Activated T-cell treated with anti-CD3 and anti-CD28 coated beads for 48 hours (primary cell): ENCODE measurements around the gene SHD.
"Not testable (repeated sequence)": the region's sequence is repeated elsewhere in the genome, so short reads cannot be mapped to it uniquely, and the experiment has no call there.

ENCODE experiments used
- DNase-seq: peaks from one replicate; pipeline ENCODE4 v3.0.0-alpha.2; 2020; ENCODE audit warnings: low read depth

Gene SHD

DNA sequence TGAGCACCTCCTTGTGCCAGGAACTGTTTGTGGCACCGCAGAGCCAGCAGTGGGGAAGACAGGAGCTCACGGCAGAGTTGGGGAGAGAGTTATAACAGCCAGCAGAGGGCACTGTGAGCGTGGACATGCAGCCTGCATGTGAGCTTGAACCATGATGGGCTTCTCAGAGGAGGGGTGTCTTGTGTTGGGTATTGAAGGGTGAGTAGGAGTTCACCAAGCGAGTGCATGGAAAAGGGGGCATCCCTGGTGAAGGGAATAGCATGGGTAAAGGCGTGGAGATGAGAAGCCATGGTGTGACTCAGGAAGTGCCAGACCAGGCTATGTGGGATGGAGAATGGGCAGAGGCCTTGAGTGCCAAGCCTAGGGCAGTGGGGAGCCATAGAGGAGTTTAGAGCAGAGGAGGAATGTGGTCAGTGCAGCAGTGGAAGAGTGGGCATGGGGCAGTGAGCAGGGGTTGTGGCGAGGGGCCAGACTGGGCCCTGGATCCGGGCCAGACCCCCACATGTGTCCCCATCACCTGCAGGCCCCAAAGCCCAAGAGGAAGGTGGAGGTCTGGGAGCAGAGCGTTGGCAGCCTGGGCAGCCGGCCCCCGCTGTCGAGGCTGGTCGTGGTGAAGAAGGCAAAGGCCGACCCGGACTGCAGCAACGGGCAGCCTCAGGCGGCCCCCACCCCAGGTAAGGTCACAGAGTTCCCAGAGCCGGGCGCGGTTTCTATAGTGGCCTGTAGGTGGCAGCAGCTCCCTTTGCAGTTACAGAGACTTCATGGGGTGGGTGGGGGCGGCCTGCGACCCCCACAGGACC lies 11.8 kb upstream of the SHD start:
- DNase-seq, result peak; percentile 50

DNA sequence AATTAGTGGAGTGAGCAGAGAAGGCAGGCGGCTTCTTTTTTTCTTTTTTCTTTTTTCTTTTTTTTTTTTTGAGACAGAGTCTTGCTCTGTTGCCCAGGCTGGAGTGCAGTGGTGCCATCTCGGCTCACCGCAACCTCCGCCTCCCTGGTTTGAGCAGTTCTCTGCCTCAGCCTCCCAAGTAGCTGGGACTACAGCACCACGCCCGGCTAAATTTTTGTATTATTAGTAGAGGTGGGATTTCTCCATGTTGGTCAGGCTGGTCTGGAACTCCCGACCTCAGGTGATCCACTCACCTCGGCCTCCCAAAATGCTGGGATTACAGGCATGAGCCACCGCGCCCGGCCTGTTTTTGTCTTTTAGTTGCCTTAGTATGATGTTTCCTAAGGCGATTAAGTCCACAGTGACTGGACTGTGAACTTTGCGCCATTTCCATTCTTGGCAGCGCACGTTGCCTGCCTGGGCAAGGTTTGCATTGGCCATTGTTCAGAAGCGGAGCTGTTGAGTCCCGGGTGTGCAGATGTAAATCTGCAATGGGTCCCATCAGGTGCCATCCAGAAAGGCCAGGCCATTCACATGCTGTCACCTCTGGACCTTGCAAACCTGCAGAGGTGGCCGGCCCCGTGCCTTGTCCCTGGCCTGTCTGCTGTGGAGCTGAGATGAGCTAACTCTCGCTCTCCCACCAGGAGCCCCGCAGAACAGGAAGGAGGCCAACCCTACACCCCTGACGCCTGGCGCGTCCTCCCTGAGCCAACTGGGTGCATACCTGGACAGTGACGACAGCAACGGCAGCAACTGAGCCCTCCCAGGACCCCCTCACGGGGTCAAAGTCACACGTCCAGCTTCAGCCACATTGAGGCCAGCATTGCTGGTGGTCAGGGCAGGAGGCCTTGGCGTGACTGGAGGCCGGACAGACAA lies 10.9 kb upstream of the SHD start:
- no peak for DNase-seq

GRCh38 chr19:4268816-4269430 lies 10.1 kb upstream of the SHD start:
- no peak for DNase-seq

DNA sequence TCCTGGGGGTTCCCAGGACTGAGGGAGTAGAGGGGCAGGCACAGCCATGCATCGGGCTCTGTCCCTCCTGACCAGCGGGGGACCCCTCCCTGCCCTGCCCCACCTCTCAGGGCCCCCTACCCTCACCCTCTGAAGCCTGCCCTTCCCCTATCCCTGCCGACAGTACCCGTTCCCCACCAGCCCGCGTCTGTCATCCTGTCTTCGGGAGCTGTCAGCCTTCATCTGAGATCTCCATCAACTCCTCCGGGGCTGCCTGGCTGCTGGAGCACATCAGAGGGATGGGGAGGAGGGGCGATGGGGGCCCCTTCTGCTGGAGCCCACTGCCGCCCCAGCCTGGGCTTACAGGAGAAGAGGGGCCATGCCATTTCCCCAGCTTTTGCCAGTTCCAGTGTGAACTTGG lies 6.2 kb upstream of the SHD start:
- no peak for DNase-seq

DNA sequence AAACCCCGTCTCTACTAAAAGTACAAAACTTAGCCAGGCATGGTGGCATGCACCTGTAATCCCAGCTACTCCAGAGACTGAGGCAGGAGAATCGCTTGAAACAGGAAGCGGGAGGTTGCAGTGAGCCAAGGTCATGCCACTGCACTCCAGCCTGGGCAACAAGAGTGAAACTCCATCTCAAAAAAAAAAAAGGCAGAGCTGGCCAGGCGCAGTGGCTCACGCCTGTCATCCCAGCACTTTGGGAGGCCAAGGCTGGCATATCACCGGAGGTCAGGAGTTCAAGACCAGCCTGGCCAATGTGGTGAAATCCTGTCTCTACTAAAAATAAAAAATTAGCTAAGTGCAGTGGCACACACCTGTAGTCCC lies 4.8 kb upstream of the SHD start:
- DNase-seq, result not testable (repeated sequence)

DNA sequence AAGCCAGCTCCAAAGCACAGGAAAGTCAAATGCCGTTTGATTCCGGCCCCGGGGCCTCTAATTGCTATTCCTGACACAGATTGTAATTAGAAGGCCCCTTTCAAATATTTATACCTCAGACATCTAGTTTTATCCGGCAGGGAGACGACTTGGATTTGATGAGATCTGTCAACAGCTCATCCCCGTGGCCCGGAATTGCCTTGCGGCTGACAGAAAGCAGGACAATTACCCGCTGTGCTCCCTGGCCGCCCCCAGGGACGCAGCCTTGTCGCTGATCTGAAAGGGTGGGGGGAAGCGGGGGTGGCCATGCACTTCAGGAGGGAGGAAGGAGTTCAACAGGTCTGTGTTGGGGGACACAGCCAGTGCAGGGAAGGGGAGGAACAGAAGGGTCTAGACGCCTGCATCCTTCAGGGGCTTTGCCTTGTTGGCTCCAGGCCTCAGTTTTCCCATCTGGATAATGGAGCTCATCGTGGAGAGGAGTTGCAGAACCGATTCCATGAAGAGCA lies 1.8 kb upstream of the SHD start:
- no peak for DNase-seq

DNA sequence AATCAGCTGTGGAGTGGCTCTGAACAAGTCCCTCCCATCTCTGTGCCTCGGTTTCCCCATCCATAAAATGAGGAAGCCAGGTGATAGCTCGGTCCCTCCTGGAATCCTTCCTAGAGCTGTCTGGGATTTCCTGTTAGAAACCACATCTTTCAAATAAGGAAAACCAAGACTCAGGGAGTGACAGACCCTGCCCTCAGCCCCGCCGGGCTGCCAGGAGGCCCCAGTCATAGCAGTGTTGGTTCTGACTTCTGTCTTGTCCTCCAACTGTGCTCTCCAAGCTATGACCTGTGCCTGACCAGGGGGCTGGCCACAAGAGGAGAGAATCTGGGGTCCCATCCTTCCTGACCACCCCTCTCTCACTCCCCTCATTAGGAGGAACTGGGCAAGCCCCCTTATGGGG lies 1.1 kb upstream of the SHD start:
- no peak for DNase-seq

GRCh38 chr19:4279267-4279529 lies 132 bp downstream of the SHD start:
- DNase-seq, result no peak

DNA sequence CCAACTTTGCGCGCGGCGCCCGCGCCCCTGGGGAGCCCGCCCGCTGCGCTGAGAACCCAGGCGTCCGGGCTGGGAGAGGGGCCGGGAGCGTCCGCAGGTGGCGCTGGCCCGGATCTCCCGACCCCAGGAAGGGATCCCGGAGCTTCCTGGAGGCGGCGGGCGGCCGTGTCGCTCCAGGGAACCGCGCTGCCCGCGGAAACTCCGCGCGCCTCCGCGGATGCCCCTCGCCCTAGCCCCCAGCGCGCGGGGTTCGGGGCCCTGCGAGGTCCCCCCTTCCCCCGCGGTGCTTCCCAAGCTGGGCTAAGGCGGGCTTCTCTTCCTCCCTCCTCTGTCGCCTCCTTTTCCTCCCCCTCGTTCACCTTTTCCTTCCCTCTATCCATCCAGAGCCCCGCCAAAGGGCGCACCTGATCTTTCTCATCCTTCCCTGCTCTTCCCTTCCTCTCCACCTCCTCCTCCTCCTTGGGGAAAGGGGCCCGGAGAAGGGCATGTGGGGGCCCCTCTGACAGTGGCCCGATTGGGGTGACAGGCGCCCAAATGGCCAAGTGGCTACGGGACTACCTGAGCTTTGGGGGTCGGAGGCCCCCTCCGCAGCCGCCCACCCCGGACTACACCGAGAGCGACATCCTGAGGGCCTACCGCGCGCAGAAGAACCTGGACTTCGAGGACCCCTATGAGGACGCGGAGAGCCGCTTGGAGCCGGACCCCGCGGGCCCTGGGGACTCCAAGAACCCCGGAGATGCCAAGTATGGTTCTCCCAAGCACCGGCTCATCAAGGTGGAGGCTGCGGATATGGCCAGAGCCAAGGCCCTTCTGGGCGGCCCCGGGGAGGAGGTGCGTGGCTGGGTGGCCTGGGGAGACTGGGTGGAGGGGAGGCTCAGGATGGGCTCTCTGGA lies 710 bp downstream of the SHD start:
- DNase-seq, result no peak

DNA sequence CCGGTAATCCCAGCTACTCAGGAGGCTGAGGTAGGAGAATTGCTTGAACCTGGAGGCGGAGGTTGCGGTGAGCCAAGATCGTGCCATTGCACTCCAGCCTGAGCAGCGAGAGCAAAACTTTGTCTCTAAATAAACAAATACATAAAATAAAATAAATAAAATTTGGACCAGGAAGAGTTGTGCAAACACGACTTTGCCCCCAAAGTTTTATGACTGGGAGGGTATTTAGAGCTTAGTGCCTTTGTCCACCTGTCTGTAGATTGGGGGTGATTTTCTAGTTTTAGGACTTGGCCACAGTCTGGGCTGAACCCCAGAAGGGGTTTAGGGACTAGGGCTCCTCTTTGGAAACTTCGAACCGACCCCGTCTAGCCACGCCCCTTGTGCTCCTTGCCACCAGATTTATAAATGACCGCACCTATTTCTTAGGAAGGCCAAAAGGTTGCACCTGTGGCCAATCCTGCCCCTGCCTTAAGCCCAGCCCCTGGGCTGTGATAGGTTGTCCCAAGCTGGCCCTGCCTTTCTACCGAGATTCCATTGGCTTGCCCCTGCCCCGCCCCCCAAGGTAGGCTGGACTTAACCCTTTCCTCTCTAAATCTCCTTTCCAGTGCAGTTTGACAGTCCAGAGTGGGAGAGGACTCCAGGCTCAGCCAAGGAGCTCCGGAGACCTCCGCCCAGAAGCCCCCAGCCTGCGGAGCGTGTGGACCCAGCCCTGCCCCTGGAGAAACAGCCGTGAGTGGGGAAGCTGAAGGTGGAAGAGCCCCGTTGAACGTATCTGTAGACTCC lies 5.3 kb downstream of the SHD start:
- no peak for DNase-seq

- DNase-seq, result no peak
These were observed 5.9 kb downstream of the SHD start for GRCh38 chr19:4284974-4285373.

DNA sequence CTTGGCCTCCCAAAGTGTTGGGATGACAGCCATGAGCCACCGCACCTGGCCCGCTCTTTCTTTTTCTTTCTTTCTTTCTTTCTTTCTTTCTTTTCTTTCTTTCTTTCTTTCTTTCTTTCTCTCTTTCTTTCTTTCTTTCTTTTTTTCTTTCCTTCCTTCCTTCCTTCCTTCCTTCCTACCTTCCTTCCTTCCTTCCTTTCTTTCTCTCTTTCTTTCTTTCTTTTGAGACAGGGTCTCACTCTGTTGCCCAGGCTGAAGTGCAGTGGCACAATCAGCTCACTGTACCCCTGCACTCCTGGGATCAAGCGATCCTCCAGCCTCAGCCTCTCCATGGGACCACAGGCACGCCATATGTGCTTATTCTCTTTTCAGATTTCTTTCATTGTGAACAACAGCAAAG lies 7.1 kb downstream of the SHD start:
- DNase-seq, result not testable (repeated sequence)

- DNase-seq, result no peak
These were observed 9.2 kb downstream of the SHD start for GRCh38 chr19:4288091-4288777.

- DNase-seq, result no peak
These were observed 12.2 kb downstream of the SHD start for GRCh38 chr19:4291184-4291732.

DNA sequence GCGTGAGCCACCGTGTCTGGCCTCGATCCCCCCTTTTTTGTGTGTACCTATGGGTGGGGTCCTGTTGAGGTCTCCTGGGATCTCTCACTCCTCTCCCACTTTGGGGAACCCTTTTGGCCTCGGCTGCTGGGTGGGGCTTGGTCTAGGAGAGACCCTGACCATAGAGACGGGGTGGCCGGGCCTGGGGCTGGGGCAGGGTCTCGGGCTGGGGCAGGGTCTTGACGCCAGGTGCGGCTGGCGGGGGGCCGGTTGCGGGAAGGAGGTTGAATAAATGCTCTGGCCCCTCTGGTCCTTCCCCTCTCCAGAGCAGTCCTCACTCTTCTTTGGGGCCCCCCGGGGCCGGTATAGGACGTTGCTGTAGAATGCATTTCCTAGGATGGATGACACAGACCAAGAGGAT lies 13.4 kb downstream of the SHD start:
- no peak for DNase-seq

DNA sequence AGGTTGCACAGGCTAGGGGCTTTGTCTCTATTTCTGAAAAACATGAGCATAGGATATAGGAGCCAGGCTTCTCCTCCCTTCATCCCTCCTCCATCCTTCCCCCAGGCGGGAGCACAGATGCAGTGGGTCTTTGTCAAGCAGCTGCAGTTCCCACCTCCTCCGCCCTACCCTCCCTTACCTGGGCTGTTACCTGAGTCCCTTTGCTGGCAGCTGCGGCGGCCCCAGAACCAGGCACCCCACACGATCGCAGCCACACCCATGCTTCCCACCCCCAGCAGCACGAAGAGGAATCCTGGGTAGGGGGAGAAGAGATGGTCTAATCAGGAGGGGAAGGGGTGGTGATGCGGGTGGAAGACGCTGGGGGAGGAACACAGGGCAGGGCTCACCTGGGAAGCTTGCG lies 15.3 kb downstream of the SHD start:
- DNase-seq, result no peak

DNA sequence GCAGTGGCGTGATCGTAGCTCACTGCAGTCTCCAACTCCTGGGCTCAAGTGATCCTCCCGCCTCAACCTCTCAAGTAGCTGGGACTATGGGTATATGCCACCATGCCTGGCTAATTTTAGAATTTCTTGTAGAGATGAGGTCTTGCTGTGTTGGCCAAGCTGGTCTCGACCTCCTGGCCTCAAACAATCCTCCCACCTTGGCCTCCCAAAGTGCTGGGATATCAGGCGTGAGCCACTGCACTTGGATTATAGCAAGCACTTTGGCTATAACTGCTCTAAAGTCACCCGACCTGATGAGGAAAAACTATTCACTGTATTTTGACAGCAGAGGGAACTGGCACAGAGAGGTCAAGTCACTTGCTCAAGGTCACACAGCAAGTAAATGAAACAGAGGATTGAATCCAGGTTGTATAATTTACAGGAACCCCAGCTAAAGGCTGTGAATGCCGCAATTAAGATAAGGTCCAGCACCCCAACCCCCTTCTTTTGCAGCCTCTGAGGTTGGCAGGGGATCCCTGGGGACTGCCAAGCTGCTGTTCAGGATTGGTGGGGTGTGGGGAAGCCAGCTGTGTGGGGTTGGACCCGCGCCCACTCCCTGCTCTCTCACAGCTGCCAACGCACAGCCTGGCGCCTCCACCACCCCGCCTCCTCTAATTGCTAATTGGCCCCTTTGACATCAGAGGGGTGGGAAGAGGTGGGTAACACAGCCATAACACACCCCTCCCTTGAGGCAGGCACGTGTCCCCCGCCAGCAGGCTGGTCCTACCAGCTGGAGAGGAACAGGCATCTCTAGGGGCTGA lies 17.1 kb downstream of the SHD start:
- no peak for DNase-seq

- DNase-seq, result peak; percentile 39
These were observed 19.1 kb downstream of the SHD start for GRCh38 chr19:4297901-4298809.
